Measurements from ENCODE around the gene PM20D1.

PM20D1 gene

DNA sequence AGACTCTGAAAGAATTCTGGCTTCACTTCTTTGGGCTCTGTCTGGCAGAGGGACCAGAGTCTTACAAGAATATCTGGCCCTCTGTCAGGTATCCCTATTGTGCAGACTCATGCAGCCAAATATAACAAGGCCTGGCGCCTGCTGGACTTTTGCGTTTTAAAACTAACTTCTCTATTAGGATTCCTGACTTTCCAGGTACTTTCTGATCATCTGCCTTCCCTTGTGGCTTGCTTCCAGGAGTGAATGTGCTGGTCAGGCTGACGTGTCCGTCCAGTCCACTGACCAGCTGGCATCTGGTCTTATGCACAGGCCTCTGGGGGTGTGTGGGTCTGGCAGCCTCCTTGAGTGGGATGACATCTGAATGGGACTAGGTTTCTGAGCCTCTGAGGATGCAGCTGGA, 66.0 kb downstream of the PM20D1 start:
- no peak overlapping the region for H3K27ac ChIP-seq (replicated peaks)
- TF ChIP-seq SPI1 (IDR thresholded peaks at IDR 0.05; ENCODE audit: borderline replicate concordance, low read depth) = no peak
- TF ChIP-seq, protein P1, sequence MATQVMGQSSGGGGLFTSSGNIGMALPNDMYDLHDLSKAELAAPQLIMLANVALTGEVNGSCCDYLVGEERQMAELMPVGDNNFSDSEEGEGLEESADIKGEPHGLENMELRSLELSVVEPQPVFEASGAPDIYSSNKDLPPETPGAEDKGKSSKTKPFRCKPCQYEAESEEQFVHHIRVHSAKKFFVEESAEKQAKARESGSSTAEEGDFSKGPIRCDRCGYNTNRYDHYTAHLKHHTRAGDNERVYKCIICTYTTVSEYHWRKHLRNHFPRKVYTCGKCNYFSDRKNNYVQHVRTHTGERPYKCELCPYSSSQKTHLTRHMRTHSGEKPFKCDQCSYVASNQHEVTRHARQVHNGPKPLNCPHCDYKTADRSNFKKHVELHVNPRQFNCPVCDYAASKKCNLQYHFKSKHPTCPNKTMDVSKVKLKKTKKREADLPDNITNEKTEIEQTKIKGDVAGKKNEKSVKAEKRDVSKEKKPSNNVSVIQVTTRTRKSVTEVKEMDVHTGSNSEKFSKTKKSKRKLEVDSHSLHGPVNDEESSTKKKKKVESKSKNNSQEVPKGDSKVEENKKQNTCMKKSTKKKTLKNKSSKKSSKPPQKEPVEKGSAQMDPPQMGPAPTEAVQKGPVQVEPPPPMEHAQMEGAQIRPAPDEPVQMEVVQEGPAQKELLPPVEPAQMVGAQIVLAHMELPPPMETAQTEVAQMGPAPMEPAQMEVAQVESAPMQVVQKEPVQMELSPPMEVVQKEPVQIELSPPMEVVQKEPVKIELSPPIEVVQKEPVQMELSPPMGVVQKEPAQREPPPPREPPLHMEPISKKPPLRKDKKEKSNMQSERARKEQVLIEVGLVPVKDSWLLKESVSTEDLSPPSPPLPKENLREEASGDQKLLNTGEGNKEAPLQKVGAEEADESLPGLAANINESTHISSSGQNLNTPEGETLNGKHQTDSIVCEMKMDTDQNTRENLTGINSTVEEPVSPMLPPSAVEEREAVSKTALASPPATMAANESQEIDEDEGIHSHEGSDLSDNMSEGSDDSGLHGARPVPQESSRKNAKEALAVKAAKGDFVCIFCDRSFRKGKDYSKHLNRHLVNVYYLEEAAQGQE (IDR thresholded peaks at IDR 0.05; ENCODE audit: insufficient replicate concordance, low read depth) = no peak
- no peak for TF ChIP-seq GABPA (IDR thresholded peaks at IDR 0.05; ENCODE audit: low read depth)
- TF ChIP-seq, protein P2, sequence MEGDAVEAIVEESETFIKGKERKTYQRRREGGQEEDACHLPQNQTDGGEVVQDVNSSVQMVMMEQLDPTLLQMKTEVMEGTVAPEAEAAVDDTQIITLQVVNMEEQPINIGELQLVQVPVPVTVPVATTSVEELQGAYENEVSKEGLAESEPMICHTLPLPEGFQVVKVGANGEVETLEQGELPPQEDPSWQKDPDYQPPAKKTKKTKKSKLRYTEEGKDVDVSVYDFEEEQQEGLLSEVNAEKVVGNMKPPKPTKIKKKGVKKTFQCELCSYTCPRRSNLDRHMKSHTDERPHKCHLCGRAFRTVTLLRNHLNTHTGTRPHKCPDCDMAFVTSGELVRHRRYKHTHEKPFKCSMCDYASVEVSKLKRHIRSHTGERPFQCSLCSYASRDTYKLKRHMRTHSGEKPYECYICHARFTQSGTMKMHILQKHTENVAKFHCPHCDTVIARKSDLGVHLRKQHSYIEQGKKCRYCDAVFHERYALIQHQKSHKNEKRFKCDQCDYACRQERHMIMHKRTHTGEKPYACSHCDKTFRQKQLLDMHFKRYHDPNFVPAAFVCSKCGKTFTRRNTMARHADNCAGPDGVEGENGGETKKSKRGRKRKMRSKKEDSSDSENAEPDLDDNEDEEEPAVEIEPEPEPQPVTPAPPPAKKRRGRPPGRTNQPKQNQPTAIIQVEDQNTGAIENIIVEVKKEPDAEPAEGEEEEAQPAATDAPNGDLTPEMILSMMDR (IDR thresholded peaks at IDR 0.05; ENCODE audit: insufficient read depth, low read length) = no peak
- TF ChIP-seq POLR2AphosphoS5 (IDR thresholded peaks at IDR 0.05; ENCODE audit: low read depth) = no peak
- no peaks in the 10 kb centered on the region for H3K27me3 ChIP-seq (ENCODE audit: insufficient read depth, poor library complexity, severe bottlenecking)
- H3K4me3 ChIP-seq (replicated peaks; ENCODE audit: insufficient read depth, low read length) = no peak overlapping the region
- no peak for DNase-seq (ENCODE audit: low read depth in 1 of 2, low spot score in 1 of 2)

DNA sequence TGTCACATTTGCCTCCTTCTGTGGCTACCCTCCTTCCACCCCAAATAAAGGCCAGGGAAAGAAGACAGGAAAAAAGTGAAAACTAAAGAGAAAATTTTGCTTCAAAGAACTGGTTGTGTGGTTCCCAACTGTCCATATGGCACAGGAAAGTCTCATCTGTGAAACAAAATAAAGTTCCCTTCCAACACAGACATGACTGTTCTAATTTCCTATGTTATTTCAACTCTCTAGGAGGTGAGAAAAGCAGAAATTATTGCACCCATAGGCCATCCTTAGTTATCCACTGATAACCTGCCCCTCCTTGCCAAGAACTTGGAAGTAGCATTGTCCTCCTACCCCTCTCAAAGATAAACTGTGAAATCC, 66.5 kb downstream of the PM20D1 start:
- no peaks in the 10 kb centered on the region for H3K27me3 ChIP-seq (ENCODE audit: insufficient read depth, poor library complexity, severe bottlenecking)
- no peak for DNase-seq (ENCODE audit: low read depth in 1 of 2, low spot score in 1 of 2)
- TF ChIP-seq SPI1 (IDR thresholded peaks at IDR 0.05; ENCODE audit: borderline replicate concordance, low read depth) (no peak), GABPA (IDR thresholded peaks at IDR 0.05; ENCODE audit: low read depth) (no peak), POLR2AphosphoS5 (IDR thresholded peaks at IDR 0.05; ENCODE audit: low read depth) (no peak)
- TF ChIP-seq, protein P2 (IDR thresholded peaks at IDR 0.05; ENCODE audit: insufficient read depth, low read length) = no peak
- TF ChIP-seq, protein P1 (IDR thresholded peaks at IDR 0.05; ENCODE audit: insufficient replicate concordance, low read depth) = no peak
- H3K4me3 ChIP-seq (replicated peaks; ENCODE audit: insufficient read depth, low read length) = no peak overlapping the region
- no peak overlapping the region for H3K27ac ChIP-seq (replicated peaks)

DNA sequence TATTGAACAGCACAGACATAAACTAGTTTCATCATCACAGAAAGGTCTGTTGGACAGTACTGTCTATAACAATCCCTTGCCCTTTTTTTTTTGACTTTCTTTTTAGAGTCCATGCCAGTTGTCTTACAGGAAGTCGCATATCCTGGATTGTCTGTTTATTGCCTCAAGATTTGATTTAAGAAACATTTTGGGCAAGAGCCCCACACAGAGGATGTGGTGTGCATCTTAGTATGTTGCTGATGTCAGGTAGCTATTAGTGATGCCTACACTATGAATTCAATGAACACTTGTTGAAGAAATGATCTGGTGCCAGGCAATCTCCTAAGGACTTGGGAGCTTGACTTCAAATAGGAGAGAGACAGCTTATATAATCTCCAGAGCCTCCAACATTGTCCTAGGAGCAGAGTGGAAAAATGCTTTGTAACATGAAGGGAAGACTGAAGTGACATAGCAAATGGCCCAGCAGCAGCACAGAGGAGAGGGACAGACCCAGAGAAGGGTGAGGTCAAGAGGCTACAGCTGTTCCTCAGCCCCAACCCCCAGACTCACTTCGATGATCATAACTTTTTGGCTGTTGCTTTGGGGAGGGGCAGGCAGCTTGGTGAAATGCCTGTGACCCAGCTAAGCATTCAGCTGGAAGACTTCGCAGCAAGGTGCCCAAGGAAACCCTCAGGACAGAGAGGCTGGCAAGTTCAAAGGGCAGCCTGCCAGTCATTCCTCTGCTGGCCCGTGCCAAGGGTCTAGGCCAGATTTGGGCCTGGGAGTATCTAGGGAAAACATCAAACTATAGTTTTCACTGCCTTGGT, 67.1 kb downstream of the PM20D1 start:
- DNase-seq (ENCODE audit: low read depth in 1 of 2, low spot score in 1 of 2) = no peak
- TF ChIP-seq GABPA (IDR thresholded peaks at IDR 0.05; ENCODE audit: low read depth) (no peak), SPI1 (IDR thresholded peaks at IDR 0.05; ENCODE audit: borderline replicate concordance, low read depth) (no peak), POLR2AphosphoS5 (IDR thresholded peaks at IDR 0.05; ENCODE audit: low read depth) (no peak)
- TF ChIP-seq, protein P2 (IDR thresholded peaks at IDR 0.05; ENCODE audit: insufficient read depth, low read length) = no peak
- TF ChIP-seq, protein P1 (IDR thresholded peaks at IDR 0.05; ENCODE audit: insufficient replicate concordance, low read depth) = no peak
- no peak overlapping the region for H3K27ac ChIP-seq (replicated peaks)

More for the DNA sequence above, 67.1 kb downstream of the PM20D1 start:
- no peak overlapping the region for H3K4me3 ChIP-seq (replicated peaks; ENCODE audit: insufficient read depth, low read length)
- no peaks in the 10 kb centered on the region for H3K27me3 ChIP-seq (ENCODE audit: insufficient read depth, poor library complexity, severe bottlenecking)

Data from HL-60 (cell line).